Bone marrow (tissue), 2 donors: ENCODE measurements around the gene IFNL3.
A peak's percentile ranks its signal among the peaks of the same experiment; 100 is the strongest.
"Not testable (repeated sequence)": the region's sequence is repeated elsewhere in the genome, so short reads cannot be mapped to it uniquely, and the experiment has no call there.

Experiments
- DNase-seq, 2 donors: peaks; one replicate each; lab custom pipeline; 2025; lab: John Stamatoyannopoulos, UW

Gene IFNL3

GRCh38 chr19:39218230-39219007, 26.4 kb downstream of the IFNL3 start:
- DNase-seq: no peak

DNA sequence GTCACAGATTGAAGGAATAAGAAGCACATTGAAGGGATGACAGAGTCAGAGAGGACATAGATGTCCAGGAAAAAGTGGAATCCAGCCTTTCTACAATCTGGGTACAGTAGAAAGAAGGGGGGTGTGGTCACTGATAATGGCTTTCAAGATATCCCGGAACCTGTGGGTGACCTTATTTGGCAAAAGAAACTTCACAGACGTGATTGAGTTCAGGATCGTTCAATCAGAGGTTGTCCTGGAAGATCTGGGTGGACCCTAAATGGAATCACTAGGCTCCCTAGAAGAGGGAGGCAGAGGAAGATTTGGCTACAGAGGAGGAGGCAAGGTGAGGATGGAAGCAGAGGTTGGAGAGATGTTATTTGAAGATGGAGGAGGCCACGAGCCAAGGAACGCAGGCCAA, 27.7 kb downstream of the IFNL3 start:
- no peak for DNase-seq

DNA sequence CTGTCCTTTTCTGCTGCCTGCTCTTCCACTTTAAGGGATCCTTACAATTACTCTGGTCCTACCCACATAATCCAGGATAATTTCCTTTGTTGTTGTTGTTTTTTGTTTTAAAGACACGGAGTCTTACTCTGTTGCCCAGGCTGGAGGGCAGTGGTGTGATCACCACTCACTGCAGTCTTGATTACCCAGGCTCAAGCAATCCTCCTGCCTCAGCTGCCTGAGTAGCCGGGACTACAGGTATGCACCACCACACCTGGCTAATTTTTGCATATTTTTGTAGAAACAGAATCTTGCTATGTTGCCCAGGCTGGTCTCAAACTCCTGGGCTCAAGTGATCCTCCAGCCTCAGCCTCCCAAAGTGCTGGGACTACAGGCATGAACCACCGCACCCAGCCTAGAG, 29.5 kb downstream of the IFNL3 start:
- not testable (repeated sequence) for DNase-seq

DNA sequence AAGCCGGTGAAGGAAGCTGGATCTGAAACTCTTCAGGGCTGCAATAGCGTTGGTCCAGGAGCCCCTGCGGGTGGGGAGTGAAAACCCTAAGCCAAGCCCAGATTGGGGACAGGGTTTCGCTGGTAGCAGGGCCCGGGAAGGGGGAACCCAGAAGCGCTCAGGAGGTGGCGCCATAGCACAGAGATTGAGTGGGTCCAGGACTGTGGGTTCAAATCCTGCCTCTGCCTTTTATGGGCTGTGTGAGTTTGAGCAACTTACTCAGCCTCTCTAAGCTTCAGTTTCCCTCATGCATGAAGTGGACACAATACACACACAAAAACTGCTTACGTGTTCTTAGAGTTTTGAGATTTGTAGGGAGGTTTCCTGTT, 32.4 kb downstream of the IFNL3 start:
- DNase-seq: peak in 1 of 2 donors; percentile 7

DNA sequence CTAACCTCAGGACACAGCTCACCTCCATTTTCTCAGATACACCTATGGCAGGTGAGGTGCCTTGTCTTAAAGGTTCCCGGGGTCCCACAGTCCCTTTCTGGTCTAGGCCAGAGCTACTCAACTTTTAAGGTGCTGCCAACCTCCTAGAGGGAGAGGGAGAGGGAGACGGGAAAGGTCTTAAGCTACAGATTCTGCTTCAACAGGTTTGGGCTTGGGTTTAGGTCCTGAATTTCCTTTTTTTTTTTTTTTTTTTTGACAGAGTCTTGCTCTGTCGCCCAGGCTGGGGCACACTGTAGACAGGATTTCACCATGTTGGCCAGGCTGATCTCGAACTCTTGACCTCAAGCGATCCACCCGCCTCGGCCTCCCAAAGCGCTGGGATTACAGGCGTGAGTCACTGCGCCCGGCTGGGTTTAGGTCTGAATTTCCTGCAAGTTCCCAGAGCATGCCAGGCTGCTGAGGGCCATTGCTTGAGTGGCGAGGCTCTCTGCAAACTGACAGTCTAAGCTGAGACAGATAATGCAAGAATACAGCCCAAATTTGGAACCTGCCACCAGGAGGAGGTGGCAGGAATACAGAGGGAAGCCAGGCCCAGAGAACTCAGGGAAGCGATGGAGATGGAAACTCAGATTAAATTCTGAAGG, 33.0 kb downstream of the IFNL3 start:
- DNase-seq: no peak

DNA sequence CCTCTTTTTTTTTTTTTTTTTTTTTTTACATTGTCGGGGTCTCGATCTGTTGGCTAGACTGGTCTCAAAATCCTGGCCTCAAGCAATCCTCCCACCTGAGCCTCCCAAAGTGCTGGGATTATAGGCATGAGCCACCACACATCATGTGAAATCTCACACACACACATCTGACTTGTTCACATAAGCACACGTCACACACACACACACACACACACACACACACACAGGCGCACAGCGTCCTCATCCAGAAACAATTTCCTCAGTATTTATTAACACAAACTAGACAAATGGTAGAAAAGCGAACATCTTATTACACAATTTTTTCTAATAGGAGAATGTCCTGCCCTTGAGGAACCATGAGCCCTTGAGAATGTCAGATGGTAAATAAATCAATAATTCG, 35.6 kb downstream of the IFNL3 start:
- DNase-seq: no peak

DNA sequence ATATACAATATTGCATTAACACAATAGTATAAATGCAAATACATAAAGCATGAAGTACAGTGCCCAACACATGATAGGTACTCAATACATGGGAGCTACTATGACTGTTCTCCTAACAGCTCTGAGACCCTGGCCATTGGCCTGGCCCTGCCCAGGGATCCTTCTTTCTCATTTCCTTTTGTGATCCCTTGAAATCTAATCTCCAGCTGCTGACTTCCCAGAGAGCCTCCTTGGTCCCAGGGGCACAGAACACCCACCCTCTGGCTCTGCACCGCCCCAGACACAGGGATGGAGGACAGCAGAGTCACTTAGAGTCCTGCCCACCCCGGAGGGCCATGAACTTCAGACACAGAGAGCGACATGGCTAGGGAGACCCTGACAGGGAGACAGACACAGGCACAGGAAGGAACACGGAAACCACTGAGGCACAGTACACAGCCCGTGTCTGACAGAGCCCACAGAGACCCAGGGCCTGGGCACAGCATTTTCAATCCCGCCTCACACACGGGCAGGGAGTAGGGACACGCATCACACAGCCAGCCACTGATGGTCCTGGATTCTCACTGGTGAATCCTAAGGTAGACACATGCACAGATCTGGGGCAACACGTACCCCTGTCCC, 36.5 kb downstream of the IFNL3 start:
- DNase-seq: no peak

DNA sequence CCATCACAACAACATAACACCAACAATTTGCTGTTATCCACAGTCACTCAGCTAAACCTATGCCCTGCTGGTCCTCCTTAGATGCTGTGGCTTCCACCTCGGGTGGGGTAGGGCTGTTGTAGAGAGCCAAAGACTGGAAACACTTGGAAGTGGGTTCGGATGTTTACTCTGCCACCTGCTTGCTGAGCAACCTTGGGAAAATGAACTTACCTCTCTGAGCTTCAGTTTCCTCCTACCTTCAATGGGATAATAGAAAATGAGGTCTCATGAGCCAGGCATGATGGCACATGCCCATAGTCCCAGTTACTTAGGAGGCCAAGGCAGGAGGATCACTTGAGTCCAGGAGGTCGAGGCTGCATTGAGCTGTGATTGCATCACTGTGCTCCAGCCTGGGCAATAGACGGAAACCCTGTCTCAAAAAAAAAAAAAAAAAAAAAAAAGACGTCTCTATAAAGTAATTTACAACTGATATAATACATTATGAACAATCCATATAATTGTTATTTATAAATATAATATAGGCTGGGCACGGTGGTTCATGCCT, 37.4 kb downstream of the IFNL3 start:
- no peak for DNase-seq

- DNase-seq: no peak
Observed at GRCh38 chr19:39206122-39206521, 38.7 kb downstream of the IFNL3 start.

DNA sequence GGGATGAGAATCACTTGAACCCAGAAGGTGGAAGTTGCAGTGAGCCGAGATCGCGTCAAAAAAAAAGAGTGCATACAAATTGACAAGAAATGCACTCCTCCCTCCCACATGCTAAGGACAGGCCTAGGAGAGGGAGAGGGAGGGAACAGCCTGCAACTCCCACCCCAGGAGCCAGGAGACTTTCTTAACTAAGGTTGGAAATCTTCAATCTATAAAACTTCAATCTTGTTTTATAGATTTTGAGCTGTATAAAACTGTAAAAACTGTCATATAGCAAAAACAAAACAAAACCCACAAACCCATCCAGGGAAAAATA, 39.4 kb downstream of the IFNL3 start:
- no peak for DNase-seq

GRCh38 chr19:39203372-39204341, 41.1 kb downstream of the IFNL3 start, which contains the start of gene SYCN:
SYCN (minus strand) TSS chr19:39204263; CDS start chr19:39204254, 9 bp downstream.
- no peak for DNase-seq

DNA sequence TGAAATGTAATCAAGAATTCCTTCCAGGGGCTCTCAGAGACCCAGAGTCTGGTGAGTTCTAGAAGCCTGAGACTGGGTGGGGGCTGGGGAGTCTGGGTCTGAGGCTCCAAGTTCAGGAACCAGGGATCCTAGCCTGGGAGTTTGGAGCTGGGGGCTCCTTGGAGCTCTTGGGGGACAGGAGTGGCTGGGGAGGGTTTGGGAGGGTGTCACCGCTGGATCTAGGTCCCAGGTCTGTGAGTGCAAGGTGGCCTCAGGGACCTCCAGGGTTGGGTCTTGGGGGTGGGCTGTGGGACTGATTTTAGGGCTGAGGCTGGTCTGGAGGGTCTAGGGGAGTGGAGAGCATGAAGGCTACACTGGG, 41.8 kb downstream of the IFNL3 start:
- no peak for DNase-seq

DNA sequence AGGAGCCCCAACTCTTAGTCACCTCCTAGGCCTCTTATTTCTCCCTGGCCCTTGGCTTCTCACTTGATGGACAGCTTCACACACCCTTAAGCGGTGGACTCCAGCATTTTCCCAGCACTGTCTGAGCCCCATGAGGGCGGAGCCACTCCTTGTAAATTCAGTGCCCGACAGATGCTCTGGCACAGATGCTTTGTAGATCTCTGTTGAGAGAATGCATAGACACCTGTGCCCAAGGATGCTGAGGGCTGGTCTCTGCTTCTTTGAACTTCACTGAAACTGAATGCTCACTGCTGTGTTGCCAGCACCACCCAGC, 44.0 kb downstream of the IFNL3 start:
- no peak for DNase-seq

GRCh38 chr19:39200066-39200802, 44.6 kb downstream of the IFNL3 start:
- DNase-seq: no peak

DNA sequence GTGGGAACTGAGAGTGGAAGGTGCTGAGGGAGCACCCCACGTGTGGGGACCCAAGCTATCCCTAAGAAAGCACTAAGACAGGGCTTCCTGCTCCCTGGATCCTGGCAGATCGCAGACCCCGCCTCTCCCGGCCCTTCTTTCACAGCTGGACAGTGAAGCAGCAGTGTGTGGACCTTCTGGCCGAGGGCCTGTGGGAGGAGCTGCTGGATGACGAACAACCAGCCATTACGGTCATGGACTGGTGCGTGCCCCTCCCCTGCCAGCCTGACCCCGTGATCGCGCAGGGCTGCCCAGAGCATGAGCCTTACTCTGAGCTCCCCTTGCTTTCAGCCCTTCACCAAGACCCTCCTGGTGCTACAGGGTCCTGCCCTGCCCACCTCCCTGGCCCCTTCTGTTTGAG, 45.8 kb downstream of the IFNL3 start:
- no peak for DNase-seq

GRCh38 chr19:39197808-39198207, 47.0 kb downstream of the IFNL3 start:
- DNase-seq: no peak

DNA sequence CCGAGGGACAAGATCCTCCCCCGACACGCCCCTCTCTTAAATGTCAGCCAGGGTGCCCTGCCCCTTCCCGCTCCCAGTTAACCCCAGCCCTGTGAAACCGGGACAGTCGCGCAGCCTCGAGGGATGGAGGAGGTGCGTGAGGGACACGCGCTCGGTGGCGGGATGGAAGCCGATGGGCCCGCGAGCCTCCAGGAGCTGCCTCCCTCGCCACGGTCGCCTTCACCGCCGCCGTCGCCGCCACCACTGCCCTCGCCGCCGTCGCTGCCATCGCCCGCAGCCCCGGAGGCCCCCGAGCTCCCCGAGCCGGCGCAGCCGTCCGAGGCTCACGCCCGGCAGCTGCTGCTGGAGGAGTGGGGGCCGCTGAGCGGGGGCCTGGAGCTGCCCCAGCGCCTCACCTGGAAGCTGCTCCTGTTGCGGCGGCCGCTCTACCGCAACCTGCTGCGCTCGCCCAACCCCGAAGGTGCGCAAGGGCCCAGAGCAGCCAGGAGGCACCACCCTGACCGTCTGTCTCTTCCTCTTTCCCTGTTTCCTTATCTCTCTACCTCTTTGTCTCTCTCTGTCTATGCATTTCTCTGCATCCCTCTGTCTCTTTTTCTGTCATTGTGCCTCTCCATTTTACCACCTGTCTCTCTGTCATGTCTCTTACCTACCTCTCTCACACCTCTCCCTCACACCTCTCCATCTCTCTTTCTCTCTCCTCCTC, 47.8 kb downstream of the IFNL3 start, which contains the start of gene NCCRP1:
Gene NCCRP1, plus strand, starts transcription at position 105 of the 703 bp plus-strand sequence. Its CDS starts 19 bp downstream, at position 124.
- no peak for DNase-seq

GRCh38 chr19:39196320-39196719, 48.5 kb downstream of the IFNL3 start:
- DNase-seq: no peak

- DNase-seq: no peak
Observed at GRCh38 chr19:39195755-39196154, 49.1 kb downstream of the IFNL3 start.

GRCh38 chr19:39194832-39195542, 49.8 kb downstream of the IFNL3 start:
- no peak for DNase-seq
